ENCODE results near the gene RXRA. TPM values are rescaled to one million over a fixed set of nuclear protein-coding genes. Genes with fewer than 3 reads are reported as not detected.

Gene RXRA
- total and polyA plus RNA-seq, 10 donors: 10.9 to 116 (median 81.0) TPM

DNA sequence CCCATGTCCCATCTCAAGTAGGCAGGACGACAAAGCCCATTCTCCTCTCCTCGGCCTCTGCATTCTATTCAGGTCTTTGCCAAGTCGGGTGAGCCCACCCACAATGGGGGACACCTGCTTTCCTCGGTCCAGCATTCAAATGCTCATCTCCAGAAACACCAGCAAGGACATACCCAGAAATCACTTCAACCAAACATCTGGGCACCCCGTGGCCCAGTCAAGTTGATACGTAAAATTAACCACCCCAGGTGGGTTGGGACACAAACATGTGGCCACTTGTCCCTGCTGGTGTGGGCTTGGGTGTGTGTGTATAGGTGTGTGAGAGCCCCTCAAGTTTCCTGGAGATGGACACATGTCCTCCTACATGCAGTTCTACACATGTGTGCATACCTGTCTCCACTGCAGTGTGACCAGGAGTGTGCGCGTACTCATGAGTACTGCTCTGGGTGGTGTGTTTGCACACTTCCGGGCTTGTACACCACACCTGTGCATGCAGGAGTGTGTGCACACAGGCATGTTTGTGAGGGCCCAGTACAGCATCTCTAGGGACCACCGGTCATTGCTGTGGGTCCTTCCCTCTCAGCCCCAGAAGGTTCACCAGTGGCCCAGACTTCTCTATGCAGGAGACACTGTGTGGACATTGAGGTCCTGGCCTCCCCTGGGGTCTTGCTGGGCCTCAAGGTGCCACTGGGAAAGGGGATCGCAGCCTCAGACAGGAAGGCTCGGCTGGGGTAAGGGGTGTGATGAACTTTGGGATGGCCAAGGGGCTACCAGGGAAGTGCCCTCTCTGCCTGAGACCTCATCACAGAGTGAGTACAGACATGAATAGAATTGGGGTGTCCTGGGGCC is 35.4 kb upstream of the RXRA start:
- Histone ChIP-seq H3K27me3 (replicated peaks in 1 of 7) (peaks cover 0 to 51% (median 0%) of the 10 kb centered on the region in 7 donors), H3K4me1 (peaks cover 6 to 34% (median 13%) of the 10 kb centered on the region in 6 donors), H3K27ac (no peak overlapping the region), H3K4me3 (no peak overlapping the region), H3K9me3 (no peaks in the 10 kb centered on the region), H3K36me3 (no peaks in the 10 kb centered on the region)
- intact Hi-C loops (cut with DNase I; ENCODE audit: low total_unique reads): no loop called here
- WGBS, 5 donors: 75 to 96% (median 92%) methylated on average over 11 to 12 of the region's 12 CpGs
- no peak for TF ChIP-seq POLR2AphosphoS5 (IDR thresholded peaks at IDR 0.05)
- no peak for TF ChIP-seq POLR2A (IDR thresholded peaks at IDR 0.05)
- TF ChIP-seq, protein P1, sequence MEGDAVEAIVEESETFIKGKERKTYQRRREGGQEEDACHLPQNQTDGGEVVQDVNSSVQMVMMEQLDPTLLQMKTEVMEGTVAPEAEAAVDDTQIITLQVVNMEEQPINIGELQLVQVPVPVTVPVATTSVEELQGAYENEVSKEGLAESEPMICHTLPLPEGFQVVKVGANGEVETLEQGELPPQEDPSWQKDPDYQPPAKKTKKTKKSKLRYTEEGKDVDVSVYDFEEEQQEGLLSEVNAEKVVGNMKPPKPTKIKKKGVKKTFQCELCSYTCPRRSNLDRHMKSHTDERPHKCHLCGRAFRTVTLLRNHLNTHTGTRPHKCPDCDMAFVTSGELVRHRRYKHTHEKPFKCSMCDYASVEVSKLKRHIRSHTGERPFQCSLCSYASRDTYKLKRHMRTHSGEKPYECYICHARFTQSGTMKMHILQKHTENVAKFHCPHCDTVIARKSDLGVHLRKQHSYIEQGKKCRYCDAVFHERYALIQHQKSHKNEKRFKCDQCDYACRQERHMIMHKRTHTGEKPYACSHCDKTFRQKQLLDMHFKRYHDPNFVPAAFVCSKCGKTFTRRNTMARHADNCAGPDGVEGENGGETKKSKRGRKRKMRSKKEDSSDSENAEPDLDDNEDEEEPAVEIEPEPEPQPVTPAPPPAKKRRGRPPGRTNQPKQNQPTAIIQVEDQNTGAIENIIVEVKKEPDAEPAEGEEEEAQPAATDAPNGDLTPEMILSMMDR (IDR thresholded peaks at IDR 0.05 in 8 of 11, conservative IDR thresholded peaks at IDR 0.05 in 3 of 11): no peak
- peak; percentile 51 for DNase-seq

DNA sequence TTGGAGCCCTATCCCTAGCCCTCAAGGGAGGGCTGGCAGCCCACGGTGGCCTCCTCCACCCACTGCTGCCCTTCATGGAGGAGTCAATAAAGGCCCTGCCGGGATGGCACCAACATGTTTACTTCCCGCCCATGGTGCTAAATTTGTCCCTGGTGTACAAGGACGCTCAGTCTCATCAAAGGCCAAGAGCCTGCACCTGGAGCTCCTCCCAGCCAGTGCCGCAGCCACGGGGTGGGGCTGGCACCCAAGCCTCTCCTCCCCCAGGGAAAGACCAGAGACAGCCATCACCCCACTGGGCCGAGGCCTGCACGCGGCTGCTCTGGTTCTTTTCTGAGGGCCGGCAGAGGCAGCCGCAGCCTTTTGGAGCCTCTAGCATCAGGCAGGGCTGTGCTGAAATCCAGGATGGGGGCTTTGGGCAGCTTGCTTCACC is 34.8 kb upstream of the RXRA start:
- no peak for DNase-seq
- H3K4me1 ChIP-seq: peaks cover 6 to 33% (median 13%) of the 10 kb centered on the region in 6 donors
- H3K27me3 ChIP-seq (replicated peaks in 1 of 7): peaks cover 0 to 47% (median 0%) of the 10 kb centered on the region in 7 donors
- TF ChIP-seq, protein P1 (IDR thresholded peaks at IDR 0.05 in 8 of 11, conservative IDR thresholded peaks at IDR 0.05 in 3 of 11): no peak
- TF ChIP-seq POLR2A (IDR thresholded peaks at IDR 0.05): no peak
- TF ChIP-seq POLR2AphosphoS5 (IDR thresholded peaks at IDR 0.05): no peak
- no peak overlapping the region for H3K27ac ChIP-seq
- intact Hi-C loops (cut with DNase I; ENCODE audit: low total_unique reads): no loop called here
- 29 to 77% (median 71%) methylated on average over 6 to 11 of the region's 11 CpGs for WGBS, 5 donors
- no peaks in the 10 kb centered on the region for H3K36me3 ChIP-seq
- no peaks in the 10 kb centered on the region for H3K9me3 ChIP-seq
- no peak overlapping the region for H3K4me3 ChIP-seq

DNA sequence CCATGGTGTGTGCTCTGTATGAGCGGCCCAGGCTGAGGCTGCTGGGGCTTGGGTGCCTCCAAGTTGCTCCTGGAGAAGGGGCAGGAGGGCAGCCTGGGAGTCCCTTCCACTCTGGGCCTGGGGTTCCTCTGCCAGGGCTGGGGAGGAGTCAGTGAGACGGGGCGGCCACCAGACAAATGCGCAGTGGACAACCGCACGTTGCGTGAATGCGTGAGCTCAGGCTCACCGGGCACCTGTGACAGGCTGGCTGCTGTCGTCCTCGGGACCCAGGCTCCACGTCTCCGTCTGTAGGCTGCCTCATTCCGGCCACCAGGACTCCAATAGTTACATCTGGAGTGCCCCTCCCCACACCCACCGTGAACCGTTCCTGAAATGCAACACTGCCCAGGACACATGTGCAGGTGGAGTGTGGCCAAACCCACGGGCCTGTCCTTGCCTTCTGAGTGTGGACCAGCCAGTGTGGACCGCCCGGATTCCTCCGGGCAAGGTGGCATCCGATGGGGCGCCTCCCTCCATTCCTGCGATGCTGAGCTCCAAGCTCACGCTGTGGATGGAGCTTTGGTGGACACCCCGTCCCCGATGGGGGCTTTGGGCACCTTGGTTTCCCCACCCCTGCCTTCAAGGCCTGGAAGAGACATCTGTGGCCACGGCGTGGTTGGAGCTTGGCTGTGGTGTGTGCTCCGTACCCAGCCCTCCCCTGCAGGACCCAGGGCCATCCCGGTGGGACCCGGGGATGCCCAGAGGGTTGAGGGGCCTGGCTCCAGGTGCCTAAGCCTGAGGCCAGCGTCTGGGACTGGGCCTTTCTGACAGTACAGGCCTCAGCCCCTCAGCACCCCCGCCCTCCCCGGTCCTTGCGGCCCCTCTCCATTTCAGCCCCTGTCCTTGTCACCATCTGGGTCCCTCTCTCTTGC is 34.0 kb upstream of the RXRA start:
- intact Hi-C loops (cut with DNase I; ENCODE audit: low total_unique reads): no loop called here
- peaks cover 0 to 41% (median 0%) of the 10 kb centered on the region in 7 donors for H3K27me3 ChIP-seq (replicated peaks in 1 of 7)
- peak; percentile 66 for DNase-seq
- H3K4me1 ChIP-seq: peaks cover 6 to 26% (median 13%) of the 10 kb centered on the region in 6 donors
- TF ChIP-seq, protein P1 (IDR thresholded peaks at IDR 0.05 in 8 of 11, conservative IDR thresholded peaks at IDR 0.05 in 3 of 11): no peak
- TF ChIP-seq POLR2A (IDR thresholded peaks at IDR 0.05) (no peak), POLR2AphosphoS5 (IDR thresholded peaks at IDR 0.05) (no peak)
- 84 to 96% (median 90%) methylated on average over 29 to 35 of the region's 35 CpGs for WGBS, 5 donors
- no peak overlapping the region for H3K27ac ChIP-seq
- H3K9me3 ChIP-seq: no peaks in the 10 kb centered on the region
- no peak overlapping the region for H3K4me3 ChIP-seq
- H3K36me3 ChIP-seq: no peaks in the 10 kb centered on the region

Measured in spleen (tissue), 11 donors.